PFSK-1 (cell line): ENCODE data around the gene CHD5.

Experiments
- FOXP2 ChIP-seq: optimal IDR thresholded peaks from 2 replicates; pipeline ENCODE3; 2011; ENCODE audit warnings: borderline replicate concordance, control low read depth, inconsistent platforms; ENCODE audit not compliant: insufficient read depth; ENCODE audit errors: extremely low read length, extremely low read depth
- POLR2AphosphoS5 ChIP-seq: IDR thresholded peaks from 2 replicates; pipeline ENCODE4 v1.6.1; 2012; ENCODE audit warnings: low read depth, mild to moderate bottlenecking, control low read depth, low read length, moderate library complexity
- SIN3A ChIP-seq: IDR thresholded peaks from 2 replicates; pipeline ENCODE4 v1.6.1; 2012; ENCODE audit warnings: mild to moderate bottlenecking, low read length, moderate library complexity, borderline replicate concordance; ENCODE audit not compliant: insufficient read depth
- TF ChIP-seq, protein P1 (sequence below), 2 experiments: IDR thresholded peaks; 2 replicates each; pipeline versions ENCODE4 v1.6.1 to v1.8.0; 2011 to 2012; ENCODE audit warnings: low read depth in 2 of 2, low read length in 2 of 2, control low read depth in 1 of 2, inconsistent platforms in 1 of 2, mild to moderate bottlenecking in 1 of 2, moderate library complexity in 1 of 2; ENCODE audit not compliant: insufficient read depth in 1 of 2

DNA sequence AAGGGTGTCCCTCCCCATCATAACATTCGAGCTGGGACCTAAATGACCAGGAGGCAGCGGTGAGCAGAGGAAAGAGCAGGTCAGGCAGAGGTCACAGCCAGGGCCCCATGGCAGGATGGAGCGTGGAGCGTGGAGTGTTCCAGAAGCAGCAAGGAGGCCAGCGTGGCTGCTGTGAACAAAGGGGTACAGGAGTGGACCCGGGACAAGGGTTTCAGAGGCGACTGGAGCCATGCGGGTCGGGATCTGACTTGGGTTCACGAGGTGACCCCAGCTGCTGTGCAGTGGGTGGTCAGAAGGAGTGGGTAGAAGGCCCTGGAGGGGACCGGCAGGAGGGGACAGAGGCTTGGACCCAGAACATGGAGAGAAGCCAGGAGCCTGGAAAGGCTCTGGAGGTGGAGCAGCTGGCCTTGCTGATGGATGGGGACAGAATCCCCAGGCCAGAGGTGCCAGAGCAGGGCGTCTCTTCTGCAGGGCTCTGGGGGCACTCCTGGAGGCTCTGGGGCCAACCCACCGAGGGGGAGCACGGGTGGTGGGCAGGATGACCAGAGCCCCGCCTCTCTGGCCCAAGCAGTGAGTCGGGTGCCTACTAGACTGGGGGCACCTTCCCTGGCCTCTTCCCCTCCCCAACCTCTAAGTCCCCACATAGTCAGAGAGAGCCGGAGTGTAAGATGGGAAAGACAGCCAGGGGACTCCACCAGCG lies 2.3 kb downstream of the CHD5 start:
- TF ChIP-seq POLR2AphosphoS5 = no peak
- TF ChIP-seq, protein P1, sequence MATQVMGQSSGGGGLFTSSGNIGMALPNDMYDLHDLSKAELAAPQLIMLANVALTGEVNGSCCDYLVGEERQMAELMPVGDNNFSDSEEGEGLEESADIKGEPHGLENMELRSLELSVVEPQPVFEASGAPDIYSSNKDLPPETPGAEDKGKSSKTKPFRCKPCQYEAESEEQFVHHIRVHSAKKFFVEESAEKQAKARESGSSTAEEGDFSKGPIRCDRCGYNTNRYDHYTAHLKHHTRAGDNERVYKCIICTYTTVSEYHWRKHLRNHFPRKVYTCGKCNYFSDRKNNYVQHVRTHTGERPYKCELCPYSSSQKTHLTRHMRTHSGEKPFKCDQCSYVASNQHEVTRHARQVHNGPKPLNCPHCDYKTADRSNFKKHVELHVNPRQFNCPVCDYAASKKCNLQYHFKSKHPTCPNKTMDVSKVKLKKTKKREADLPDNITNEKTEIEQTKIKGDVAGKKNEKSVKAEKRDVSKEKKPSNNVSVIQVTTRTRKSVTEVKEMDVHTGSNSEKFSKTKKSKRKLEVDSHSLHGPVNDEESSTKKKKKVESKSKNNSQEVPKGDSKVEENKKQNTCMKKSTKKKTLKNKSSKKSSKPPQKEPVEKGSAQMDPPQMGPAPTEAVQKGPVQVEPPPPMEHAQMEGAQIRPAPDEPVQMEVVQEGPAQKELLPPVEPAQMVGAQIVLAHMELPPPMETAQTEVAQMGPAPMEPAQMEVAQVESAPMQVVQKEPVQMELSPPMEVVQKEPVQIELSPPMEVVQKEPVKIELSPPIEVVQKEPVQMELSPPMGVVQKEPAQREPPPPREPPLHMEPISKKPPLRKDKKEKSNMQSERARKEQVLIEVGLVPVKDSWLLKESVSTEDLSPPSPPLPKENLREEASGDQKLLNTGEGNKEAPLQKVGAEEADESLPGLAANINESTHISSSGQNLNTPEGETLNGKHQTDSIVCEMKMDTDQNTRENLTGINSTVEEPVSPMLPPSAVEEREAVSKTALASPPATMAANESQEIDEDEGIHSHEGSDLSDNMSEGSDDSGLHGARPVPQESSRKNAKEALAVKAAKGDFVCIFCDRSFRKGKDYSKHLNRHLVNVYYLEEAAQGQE (IDR thresholded peaks at IDR 0.05; ENCODE audit: insufficient read depth in 1 of 2, low read depth in 2 of 2, low read length in 2 of 2) = no peak
- TF ChIP-seq SIN3A = no peak
- no peak for TF ChIP-seq FOXP2
